ENCODE results near the gene CHST11.
A peak's percentile ranks its signal among the peaks of the same experiment; 100 is the strongest.
"Not testable (repeated sequence)": the region's sequence is repeated elsewhere in the genome, so short reads cannot be mapped to it uniquely, and the experiment has no call there.

The CHST11 gene

DNA sequence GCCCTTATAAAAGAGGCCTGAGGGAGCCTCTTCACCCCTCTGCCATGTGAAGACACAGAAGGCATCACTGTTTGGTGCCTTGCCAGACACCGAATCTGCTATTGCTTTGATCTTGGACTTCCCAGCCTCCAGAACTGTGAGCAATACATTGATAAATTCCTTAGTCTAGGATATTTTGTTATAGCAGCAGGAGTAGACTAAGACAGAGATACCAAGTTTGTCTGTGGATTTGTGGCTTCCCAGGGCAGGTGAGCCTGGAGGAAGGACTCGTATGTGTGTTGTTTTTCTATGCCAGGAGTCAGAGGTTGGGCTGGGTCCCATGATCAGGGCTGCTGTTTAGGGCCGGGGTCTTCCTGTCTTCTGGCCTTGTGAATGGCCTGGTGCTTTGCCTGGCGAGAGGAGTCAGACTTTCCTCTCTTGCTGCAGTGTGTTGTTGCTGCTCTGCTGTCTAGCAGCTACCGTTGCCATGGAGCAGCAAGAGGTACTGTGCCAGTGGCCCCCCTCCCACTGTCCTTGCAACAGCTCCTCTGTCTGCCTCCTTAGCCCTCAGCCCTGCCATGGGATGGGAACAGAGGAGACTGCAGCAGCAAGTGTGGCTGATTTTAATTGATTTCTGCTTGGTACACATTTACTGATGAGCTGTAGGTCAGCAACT, 111.2 kb downstream of the CHST11 start:
- no peak for DNase-seq

DNA sequence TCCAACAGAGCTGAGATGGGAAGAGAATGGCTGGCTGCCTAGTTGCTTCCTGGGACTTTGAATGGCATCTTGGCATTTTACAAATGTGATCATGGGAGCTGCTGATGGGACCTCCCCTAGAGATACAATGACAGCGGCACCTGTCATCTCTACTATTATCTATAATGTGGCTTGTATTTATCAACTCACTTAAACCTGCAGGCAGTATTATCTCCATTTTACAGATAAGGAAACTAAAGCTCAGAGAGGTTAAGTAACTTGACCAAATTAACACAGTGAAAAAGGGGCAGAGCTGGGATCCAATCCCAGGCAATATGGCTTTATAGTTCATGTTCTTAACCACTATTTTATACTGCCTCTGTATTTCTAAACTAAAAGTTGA, 111.7 kb downstream of the CHST11 start:
- DNase-seq: no peak

DNA sequence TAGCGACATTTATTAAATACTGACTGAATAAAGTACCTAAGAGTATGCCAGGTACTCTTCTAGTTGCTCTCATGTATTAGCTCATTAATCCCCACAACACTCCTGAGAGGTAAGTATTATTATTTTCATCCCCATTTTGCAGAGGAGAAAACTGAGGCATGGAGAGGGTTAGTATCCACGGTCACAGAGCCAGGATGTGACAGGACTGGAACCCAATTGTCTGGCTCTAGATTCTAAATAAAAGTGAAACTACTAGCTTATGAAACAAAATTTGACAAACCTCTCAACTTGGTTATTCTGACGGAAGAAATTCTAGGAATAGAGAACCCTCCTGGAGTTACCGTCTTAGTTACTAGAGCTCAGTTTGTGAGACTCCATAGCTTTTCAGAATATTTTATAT, 112.2 kb downstream of the CHST11 start:
- no peak for DNase-seq

DNA sequence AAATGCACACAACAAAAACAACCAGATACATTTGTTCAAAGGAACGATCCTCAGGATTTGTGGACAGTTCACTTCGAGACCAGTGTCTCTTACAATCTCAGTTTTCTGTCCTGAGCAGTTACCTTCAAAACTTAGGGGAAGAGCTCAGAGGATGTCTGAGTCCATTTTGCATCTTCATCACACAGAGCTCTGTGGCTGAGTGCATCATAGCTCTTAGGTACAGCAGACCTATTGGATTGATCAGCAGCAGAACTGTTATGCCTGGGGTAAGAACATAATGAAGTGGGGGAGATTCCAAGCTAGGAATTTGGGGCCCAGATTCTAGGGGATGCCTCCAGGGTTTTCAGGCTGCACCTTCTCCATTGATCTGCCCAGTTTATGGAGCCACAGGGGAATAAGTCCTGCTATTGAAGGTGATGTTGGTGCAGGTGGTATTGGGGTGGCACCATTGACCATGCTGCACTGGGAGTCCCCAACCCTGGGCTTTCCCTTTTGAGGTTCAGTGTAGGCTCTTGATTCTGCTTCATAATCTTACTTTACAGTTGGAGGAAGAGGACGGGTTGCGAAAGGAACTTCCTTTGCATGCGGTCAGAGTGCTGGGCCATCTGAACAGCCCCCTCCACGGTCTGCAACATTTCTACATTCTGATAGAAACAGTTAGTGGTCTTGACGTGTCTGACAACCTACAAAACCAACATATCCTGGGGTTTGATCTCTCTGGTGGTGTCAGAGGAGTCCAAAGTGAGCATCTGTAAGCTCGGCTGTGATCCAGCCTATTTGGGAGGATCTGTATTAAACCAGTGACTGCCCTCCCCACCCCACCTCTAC, 112.8 kb downstream of the CHST11 start:
- DNase-seq: no peak

DNA sequence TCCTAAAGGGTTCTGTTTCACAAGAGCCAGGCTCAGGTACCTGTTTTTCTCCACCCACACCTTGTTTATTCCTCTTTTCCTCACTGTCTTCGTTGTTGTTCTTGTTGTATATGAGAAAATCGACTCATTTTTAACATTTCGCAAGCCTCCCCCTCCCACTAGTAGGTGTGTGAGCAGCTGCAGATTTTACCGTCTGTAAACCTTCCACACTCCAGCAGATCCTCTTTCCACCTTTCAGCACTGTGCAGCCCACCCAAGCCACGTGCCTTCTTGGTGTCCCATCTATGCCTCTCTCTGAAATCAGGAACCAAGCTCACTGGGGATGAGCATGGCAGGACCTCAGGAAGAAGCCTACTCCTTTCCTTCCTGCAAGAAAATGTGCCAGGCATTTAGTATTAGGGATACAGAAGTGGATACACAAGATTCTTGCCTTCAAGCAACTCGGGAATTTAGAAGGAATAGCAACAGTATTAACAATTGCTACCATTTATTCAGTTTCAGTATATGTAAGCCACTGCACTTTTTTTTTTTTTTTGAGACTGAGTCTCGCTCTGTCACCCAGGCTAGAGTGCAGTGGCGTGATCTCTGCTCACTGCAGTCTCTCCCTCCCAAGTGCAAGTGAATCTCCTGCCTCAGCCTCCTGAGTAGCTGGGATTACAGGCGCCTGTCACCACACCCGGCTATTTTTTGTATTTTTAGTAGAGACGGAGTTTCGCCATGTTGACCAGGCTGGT, 113.6 kb downstream of the CHST11 start:
- DNase-seq: no peak

DNA sequence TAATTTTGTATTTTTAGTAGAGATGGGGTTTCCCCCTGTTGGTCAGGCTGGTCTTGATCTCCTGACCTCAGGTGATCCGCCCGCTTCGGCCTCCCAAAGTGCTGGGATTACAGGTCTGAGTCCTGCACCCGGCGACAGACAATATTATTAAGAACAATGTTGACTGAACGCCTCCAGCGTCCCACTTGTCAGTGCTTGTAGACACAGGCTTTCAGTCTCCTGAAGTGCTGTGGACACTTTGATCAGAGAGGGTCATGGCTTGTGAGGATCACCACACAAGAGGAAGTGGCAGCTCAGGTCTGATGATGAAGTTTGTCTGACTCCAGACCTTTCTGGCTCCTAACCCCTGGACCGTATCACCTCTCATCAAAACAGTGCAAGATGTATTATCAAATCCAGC, 114.6 kb downstream of the CHST11 start:
- no peak for DNase-seq

DNA sequence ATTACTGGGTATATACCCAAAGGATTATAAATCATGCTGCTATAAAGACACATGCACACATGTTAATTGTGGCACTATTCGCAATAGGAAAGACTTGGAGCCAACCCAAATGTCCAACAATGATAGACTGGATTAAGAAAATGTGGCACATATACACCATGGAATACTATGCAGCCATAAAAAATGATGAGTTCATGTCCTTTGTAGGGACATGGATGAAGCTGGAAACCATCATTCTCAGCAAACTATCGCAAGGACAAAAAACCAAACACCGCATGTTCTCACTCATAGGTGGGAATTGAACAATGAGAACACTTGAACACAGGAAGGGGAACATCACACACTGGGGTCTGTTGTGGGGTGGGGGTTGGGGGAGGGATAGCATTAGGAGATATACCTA, 117.6 kb downstream of the CHST11 start:
- DNase-seq: not testable (repeated sequence)

DNA sequence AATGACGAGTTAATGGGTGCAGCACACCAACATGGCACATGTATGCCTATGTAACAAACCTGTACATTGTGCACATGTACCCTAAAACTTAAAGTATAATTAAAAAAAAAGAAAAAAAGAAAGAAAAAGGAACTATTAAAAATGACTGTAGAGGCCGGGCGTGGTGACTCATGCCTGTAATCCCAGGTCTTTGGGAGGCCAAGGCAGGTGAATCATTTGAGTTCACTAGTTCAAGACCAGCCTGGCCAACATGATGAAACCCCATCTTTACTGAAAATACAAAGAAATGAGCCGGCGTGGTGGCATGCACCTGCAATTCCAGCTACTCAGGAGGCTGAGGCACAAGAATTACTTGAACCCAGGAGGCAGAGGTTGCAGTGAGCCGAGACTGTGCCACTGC, 118.0 kb downstream of the CHST11 start:
- not testable (repeated sequence) for DNase-seq

DNA sequence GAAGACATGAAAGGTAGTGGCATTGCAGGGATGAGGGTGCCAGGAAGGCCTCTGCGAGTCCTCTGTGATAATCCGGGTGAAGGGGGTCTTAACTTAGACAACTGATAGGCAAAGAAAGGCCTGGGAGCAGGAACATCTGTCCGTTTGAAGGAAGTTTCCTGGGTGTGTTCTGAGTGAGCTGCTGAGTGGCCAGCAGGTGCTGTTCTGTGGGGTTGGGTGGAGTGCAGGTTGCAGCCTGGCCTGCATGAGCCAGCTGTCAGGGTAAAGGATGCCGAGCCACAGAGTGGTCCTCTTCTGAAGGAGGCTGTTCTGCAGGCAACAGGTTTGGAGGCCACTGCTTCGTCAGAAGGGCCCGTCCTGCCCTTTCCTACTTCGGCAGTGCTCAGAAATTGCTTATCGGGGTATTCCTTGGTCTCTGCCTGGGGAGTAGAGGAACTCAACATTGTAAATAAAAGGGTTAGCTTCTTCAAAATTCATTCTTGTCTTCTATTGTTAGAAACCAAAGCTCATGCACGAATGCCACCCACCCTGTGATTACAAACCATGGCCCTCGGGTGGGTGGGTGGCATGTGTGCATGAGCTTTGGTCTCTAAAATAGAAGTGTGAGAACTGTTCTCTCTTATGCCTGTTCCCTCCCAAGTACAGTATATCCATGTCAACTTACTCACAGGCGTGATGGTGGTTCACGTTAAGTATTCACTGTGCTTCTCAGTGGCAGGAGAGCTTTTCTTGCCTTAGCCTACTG, 118.9 kb downstream of the CHST11 start:
- no peak for DNase-seq

DNA sequence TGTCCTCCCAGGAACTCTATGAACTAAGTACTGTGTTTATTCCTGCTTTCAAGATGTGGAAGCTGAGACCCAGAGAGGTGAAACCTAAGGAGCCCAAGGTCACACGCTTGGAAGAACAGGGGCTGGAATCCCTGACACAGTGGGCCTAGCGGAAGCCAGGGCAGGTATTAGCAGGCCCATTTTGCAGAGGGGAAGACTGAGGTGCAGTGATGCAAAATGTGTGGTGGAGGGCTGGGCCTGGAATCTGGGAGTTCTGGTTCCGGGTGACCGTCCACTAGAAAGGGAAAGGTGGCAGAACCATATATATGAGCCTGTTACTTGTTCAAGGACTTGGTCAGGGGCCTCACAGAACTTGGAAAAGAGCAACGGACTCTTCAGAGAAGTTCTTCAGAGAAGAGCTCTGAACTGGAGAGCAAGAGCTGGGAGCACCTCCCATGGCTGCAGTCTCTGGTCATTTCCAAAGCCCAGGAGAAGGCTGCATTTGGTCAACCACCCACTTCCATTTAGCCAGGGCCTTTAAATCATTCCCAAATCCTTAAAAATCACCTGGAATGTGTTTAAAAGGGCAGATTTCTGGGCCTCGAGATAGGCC, 119.5 kb downstream of the CHST11 start:
- no peak for DNase-seq

DNA sequence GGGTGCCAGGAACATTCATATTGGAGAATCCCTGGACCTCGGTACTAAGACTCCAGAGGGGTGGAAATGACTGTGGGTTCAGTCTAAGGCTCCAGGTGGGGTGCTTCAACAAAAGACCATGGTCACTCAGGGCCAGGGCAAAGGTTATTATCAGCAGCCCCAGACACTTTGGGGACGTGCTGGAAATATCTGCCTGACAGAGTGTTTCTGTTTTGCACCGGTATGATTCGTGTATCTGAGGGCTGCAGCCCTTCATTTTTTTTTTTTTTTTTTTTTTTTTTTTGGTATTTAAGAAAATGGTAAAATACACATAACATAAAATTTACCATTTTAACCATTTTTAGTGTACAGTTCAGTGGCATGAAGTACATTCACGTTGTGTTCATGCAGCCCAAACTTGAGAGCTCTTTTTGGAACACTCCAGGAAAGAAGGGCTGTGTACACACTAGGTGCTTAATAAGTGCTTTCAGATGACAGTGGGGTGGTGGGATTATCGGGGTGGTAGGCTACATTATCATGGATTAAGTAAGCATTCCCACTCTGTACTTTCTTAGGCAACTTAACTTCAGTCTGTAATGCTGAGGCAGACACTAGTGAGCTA, 120.3 kb downstream of the CHST11 start:
- DNase-seq: no peak

DNA sequence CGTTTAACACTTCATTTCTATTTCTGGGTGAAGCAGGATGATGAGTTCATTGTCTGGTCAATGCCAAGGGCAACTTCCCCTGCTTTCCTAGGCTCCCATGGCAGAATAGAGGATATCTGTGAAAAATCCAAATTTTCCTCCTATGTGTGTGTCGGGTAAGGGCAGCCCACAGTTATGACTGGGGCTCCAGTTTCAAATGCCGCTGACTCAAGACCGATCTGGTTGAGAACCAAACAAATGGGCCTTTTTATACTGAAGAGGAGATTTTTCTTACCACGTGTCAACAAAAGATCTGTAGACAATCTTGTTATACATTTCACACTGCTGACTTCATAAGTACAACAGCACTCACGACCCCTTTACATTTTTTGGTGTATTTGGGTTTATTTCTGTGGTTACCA, 120.8 kb downstream of the CHST11 start:
- no peak for DNase-seq

DNA sequence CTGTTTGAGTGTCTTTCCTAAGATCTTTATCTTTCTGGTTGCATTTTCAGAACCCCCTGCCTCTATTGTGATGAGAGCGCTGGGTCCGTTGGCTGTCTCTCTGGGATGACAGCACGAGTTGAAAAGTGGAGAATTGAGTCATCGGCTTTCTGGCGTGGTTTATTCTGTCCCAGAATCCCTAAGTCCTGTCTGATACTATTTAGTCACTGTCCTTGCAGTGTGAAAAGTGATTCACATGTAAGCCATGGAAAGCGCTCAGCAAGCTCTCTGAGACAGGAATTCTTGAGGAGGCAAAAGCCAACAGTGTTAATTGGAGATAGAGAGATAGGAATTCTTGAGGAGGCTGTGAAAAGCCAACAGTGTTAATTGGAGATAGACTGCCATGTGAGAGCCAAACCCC, 121.7 kb downstream of the CHST11 start:
- DNase-seq: no peak

DNA sequence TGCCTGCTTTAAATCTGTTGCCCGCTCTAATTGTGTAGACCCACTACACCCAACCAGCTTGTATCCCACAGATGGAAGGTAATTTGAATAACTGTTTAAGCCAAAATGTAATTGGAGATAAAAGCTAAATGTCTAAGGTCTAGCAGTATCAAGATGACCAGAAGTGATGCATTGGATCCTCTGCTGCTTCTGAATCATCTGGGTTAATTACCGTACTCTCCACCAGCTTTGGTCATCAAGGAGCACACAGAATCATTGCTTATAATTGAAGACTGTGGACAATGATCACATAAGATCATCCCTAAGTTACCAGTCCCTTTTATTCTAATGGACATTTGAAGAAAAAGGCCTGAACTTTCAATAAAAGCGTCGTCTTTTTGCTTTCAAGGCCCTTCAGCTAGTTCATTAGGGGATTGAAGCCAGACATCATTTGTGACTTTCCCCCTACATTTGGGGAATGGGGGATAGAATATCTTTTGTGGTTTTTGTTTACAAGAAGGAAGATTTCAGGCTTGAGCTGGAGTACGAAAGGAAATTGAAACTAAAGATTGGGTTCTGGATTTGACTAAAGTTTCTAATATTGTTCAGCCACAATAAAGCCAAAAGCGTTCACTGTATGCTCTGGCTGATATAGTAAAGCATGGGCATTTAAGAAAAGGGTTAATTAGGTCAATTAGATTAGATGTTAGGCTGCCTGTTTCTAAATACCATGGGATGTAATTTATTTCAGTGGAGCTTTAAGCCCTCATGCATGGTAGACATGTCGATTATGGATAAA, 123.2 kb downstream of the CHST11 start:
- DNase-seq: no peak

DNA sequence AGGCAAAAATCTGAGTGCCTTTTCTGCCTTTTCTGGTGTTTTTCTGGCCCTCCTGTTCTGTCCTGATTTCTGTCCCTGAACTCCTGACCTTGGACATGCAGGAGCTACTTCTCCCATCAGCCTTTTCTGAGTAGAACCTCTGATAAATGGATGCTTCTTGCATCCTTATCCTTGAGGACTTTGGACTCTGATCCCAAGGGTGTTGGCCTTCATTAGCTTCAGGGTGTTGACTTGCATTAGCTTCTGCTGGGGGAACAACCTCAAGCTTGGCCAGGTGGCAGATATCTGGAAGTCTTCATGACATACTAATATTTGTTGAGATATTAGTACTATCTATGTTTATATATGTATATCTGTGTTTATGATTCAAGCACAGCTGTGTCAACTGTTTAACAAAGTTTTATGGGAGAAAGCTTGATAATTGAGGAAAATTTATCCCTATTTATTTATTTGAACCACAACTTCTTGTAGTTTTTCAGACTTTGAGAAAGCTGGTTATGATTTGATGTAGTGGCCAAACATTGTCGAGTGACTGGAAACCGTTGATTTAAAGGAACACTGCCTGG, 124.3 kb downstream of the CHST11 start:
- no peak for DNase-seq

DNA sequence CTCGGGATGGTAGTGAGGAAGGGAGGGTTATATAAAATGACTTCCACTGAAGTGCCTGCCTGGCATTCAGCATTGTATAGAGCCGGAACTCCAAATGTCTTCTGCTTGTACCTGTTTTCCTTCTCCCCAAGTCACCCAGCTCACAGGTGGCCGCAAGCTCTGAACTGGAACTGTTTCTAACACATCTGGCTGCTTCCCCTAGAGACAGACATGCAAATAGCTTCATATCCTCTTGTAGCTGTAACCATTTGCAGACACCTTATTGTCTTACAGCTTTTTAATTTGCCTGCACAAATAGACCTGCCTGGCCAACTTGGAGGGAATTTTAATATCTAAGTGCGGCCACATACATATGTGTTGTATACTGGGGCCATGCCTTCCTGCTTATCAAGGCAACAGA, 126.0 kb downstream of the CHST11 start:
- DNase-seq: peak; percentile 96

DNA sequence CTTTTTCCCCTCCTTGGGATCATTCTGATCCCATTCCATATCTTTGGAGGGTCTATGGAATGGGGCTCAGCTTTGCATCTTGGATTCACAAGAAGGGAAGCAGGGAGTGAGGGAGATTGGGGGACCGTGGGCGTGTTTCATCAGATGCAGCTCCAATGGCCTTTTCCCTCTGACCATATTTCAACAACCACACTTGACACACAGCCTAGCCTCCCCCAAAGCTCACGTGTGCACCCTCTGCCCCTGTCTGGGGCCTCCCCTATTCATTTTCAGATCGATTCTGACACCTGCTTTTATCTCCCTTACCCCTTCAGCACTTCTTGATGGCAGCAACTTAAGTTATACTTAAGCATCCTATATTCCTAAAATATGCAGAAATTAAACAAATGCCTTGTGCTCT, 126.6 kb downstream of the CHST11 start:
- no peak for DNase-seq

DNA sequence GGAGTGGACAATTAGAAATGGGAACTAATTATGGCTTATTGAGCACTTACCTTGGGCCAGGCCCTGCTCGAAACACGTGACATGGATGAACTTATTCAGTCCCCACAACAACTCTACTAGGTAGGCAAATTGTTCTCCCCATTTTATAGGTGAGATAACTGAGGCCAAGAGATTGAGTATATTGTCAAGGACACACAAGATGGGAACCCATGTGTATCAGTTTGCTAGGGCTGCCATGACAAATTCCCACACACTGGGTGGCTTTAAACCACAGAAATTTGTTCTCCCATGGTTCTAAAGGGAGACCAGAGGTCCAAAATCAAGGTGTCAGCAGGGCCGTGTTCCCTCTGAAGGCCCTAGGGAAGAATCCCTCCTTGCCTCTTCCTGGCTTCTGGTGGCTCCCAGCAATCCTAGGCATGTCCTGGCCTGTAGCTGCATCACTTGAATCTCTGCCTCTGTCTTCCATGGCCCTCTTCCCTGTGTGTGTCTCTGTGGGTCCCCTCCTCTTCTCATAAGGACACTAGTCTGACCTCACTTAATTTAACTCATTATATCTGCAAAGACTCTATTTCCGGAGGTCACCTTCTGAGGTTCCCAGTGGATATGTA, 128.8 kb downstream of the CHST11 start:
- no peak for DNase-seq

DNA sequence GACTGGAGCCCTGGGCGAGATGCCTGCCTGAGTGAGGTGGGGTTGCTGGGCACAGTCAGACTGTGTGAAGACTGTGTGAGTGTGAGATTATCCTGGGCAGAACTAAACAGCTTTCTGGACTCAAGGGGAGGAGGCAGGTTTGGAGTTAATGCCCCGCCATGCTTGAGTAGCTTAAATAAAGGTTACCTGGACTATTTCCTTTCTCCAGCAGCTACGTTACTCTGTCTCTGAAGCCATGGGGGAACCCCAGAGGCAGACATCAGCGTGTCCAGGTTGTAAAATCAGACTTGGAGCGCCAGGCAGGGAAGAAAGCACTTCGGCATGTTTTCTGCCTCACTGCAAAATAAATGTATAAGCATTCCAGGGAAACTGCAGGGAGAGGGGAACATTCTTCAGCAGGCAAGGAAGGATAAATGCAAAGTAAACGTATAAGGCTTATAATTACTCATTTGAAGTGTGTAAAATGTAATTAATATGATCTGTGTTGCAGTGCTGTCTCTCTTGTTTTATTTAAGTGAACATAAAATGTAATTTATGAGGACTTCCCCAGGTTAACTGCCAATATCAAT, 129.7 kb downstream of the CHST11 start:
- peak; percentile 19 for DNase-seq
